H1 (cell line): Measurements from ENCODE around the gene SLC43A3.

Source experiments
- CTCF ChIP-seq, 3 experiments: IDR thresholded peaks; 1 replicate in 2 of 3; 2 replicates in 1 of 3; pipeline versions ENCODE4 v1.5.1 to v1.6.1; 2011; ENCODE audit warnings: low read length in 3 of 3, mild to moderate bottlenecking in 3 of 3, inconsistent platforms in 2 of 3, low read depth in 1 of 3, moderate library complexity in 1 of 3; ENCODE audit not compliant: insufficient read depth in 1 of 3; ENCODE audit errors: control extremely low read depth in 1 of 3
- EZH2 ChIP-seq: fragments of 200-600 bp; sonication (generic); IDR thresholded peaks from 2 replicates; pipeline ENCODE4 v1.7.1; 2012; ENCODE audit warnings: low read depth, mild to moderate bottlenecking, moderate library complexity, low read length, inconsistent platforms; ENCODE audit not compliant: severe bottlenecking
- MAX ChIP-seq: IDR thresholded peaks from 2 replicates; pipeline ENCODE4 v1.6.1; 2012; ENCODE audit warnings: inconsistent platforms
- POLR2A ChIP-seq, 2 experiments: IDR thresholded peaks; 1 replicate in 1 of 2; 2 replicates in 1 of 2; pipeline ENCODE4 v1.6.1; 2011; ENCODE audit warnings: low read depth in 2 of 2, low read length in 2 of 2, mild to moderate bottlenecking in 2 of 2; ENCODE audit errors: control extremely low read depth in 1 of 2
- SUZ12 ChIP-seq: fragments of 200-600 bp; sonication (generic); IDR thresholded peaks from 2 replicates; pipeline ENCODE4 v1.6.1; 2012; ENCODE audit warnings: mild to moderate bottlenecking, inconsistent platforms, low read length, moderate library complexity, mixed read lengths
- USF2 ChIP-seq: IDR thresholded peaks from 2 replicates; pipeline ENCODE4 v1.6.1; 2011; ENCODE audit warnings: low read length, improper control_type of control experiment

- TF ChIP-seq EZH2: no peak
- no peak for TF ChIP-seq USF2
- TF ChIP-seq MAX: no peak
- no peak for TF ChIP-seq POLR2A (IDR thresholded peaks at IDR 0.05; ENCODE audit: control extremely low read depth in 1 of 2, low read depth in 2 of 2, low read length in 2 of 2)
- 0 out of 4 replicates have a peak, but pooled peaks of 1 of the 3 experiments have one; percentile 3 for TF ChIP-seq CTCF (IDR thresholded peaks at IDR 0.05; ENCODE audit: control extremely low read depth in 1 of 3, insufficient read depth in 1 of 3, low read depth in 1 of 3, low read length in 3 of 3)
- no peak for TF ChIP-seq SUZ12
Observed at GRCh38 chr11:57379732-57380131, 47.2 kb downstream of the SLC43A3 start.
